Hepatocyte (in vitro differentiated cells): ENCODE measurements around the gene ACOT4.

Experiments used
- EZH2 ChIP-seq: fragments of 200-600 bp; sonication (generic); IDR thresholded peaks from 2 replicates; pipeline ENCODE4 v1.6.1; 2016; ENCODE audit warnings: antibody characterized with exemption, mild to moderate bottlenecking, borderline replicate concordance
- TF ChIP-seq, protein P1 (sequence below): fragments of 200-600 bp; sonication (generic); IDR thresholded peaks from 2 replicates; pipeline ENCODE4 v1.5.1; 2016; ENCODE audit warnings: antibody characterized with exemption, mild to moderate bottlenecking; ENCODE audit not compliant: poor library complexity

DNA sequence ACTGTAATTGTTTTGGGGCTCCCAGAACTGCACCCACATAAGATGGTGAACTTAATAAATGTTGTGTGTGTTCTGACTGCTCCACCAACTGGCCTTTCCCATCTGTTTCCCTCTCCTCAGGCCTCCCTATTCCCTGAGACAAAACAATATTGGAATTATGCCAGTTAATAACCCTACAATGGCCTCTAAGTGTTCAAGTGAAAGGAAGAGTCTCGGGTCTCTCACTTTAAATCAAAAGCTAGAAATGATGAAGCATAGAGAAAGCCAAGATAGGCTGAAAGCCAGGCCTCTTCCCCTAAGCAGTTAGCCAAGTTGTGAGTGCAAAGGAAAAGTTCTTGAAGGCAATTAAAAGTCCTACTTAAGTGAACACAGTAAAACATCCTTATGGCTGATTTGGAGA is 34.0 kb downstream of the ACOT4 start:
- TF ChIP-seq, protein P1, sequence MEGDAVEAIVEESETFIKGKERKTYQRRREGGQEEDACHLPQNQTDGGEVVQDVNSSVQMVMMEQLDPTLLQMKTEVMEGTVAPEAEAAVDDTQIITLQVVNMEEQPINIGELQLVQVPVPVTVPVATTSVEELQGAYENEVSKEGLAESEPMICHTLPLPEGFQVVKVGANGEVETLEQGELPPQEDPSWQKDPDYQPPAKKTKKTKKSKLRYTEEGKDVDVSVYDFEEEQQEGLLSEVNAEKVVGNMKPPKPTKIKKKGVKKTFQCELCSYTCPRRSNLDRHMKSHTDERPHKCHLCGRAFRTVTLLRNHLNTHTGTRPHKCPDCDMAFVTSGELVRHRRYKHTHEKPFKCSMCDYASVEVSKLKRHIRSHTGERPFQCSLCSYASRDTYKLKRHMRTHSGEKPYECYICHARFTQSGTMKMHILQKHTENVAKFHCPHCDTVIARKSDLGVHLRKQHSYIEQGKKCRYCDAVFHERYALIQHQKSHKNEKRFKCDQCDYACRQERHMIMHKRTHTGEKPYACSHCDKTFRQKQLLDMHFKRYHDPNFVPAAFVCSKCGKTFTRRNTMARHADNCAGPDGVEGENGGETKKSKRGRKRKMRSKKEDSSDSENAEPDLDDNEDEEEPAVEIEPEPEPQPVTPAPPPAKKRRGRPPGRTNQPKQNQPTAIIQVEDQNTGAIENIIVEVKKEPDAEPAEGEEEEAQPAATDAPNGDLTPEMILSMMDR: no peak
- no peak for TF ChIP-seq EZH2
